MM.1S (cell line): ENCODE data around the gene TMIE.

ENCODE experiments used
- DNase-seq: peaks from one replicate; pipeline ENCODE4 v3.0.0-alpha.2; 2015
- H2AFZ ChIP-seq: fragments of 300-600 bp; sonication (generic); 2 replicates; pipeline ENCODE4 v1.6.0; 2016; ENCODE audit warnings: antibody characterized with exemption, low read length
- H3F3A ChIP-seq: fragments of 300-600 bp; sonication (generic); 2 replicates; pipeline ENCODE4 v1.6.1; 2016; ENCODE audit warnings: mild to moderate bottlenecking, antibody characterized with exemption, low read length, moderate library complexity, mixed read lengths; ENCODE audit not compliant: insufficient read depth
- H3K27ac ChIP-seq: fragments of 300-600 bp; sonication (generic); 2 replicates; pipeline ENCODE4 v1.5.1; 2016; ENCODE audit warnings: mild to moderate bottlenecking, low read length
- H3K27me3 ChIP-seq: fragments of 300-600 bp; sonication (generic); replicated peaks from 2 replicates; pipeline ENCODE4 v1.6.0; 2016; ENCODE audit warnings: low read length; ENCODE audit not compliant: insufficient read depth
- H3K36me3 ChIP-seq: fragments of 300-600 bp; sonication (generic); replicated peaks from 2 replicates; pipeline ENCODE4 v1.6.1; 2016; ENCODE audit warnings: mild to moderate bottlenecking, low read length, mixed read lengths; ENCODE audit not compliant: insufficient read depth
- H3K4me1 ChIP-seq: fragments of 300-600 bp; sonication (generic); 2 replicates; pipeline ENCODE4 v1.6.1; 2016; ENCODE audit warnings: low read length, mixed read lengths
- H3K4me2 ChIP-seq: fragments of 300-600 bp; sonication (generic); 2 replicates; pipeline ENCODE4 v1.6.0; 2016; ENCODE audit warnings: low read depth, low read length
- H3K4me3 ChIP-seq: fragments of 300-600 bp; sonication (generic); 2 replicates; pipeline ENCODE4 v1.5.1; 2016; ENCODE audit warnings: low read length, mixed read lengths
- H3K79me2 ChIP-seq: fragments of 300-600 bp; sonication (generic); 2 replicates; pipeline ENCODE4 v1.6.1; 2016; ENCODE audit warnings: mixed run types, low read length, mixed read lengths
- H3K9ac ChIP-seq: fragments of 300-600 bp; sonication (generic); 2 replicates; pipeline ENCODE4 v1.6.1; 2016; ENCODE audit warnings: low read length, mixed read lengths
- H3K9me2 ChIP-seq: fragments of 300-600 bp; sonication (generic); replicated peaks from 2 replicates; pipeline ENCODE4 v1.6.1; 2016; ENCODE audit warnings: mild to moderate bottlenecking, low read length, mixed read lengths; ENCODE audit not compliant: insufficient read depth
- H3K9me3 ChIP-seq: fragments of 300-600 bp; sonication (generic); replicated peaks from 2 replicates; pipeline ENCODE4 v1.6.1; 2016; ENCODE audit warnings: mild to moderate bottlenecking, low read length, mixed read lengths; ENCODE audit not compliant: insufficient read depth
- H4K20me1 ChIP-seq: fragments of 300-600 bp; sonication (generic); 2 replicates; pipeline ENCODE4 v1.6.1; 2016; ENCODE audit warnings: mild to moderate bottlenecking, low read length, moderate library complexity, mixed read lengths; ENCODE audit not compliant: insufficient read depth
- CTCF ChIP-seq: fragments of 300-600 bp; sonication (generic); IDR thresholded peaks from 2 replicates; pipeline ENCODE4 v1.5.1; 2016; ENCODE audit warnings: antibody characterized with exemption, low read length, mixed read lengths
- EZH2 ChIP-seq: fragments of 300-600 bp; sonication (generic); optimal IDR thresholded peaks from 2 replicates; pipeline ENCODE3; 2017; ENCODE audit warnings: low read depth, mild to moderate bottlenecking, antibody characterized with exemption, low read length, mixed read lengths
- EZH2phosphoT487 ChIP-seq: fragments of 300-600 bp; sonication (generic); IDR thresholded peaks from 2 replicates; pipeline ENCODE4 v1.6.1; 2018; ENCODE audit warnings: antibody characterized with exemption, low read length

The TMIE gene

GRCh38 chr3:46659285-46659684 is 41.9 kb upstream of the TMIE start:
- TF ChIP-seq CTCF (no peak), EZH2phosphoT487 (no peak), EZH2 (no peak)
- H3K4me1 ChIP-seq = no peaks in the 10 kb centered on the region
- no peak overlapping the region for H3K9ac ChIP-seq
- H3K36me3 ChIP-seq = no peaks in the 10 kb centered on the region
- no peak overlapping the region for H3K27ac ChIP-seq
- no peaks in the 10 kb centered on the region for H3F3A ChIP-seq
- H3K9me3 ChIP-seq = no peaks in the 10 kb centered on the region
- no peaks in the 10 kb centered on the region for H3K9me2 ChIP-seq
- H3K4me2 ChIP-seq = no peak overlapping the region
- no peak overlapping the region for H2AFZ ChIP-seq
- H4K20me1 ChIP-seq = no peaks in the 10 kb centered on the region
- no peaks in the 10 kb centered on the region for H3K79me2 ChIP-seq
- no peak overlapping the region for H3K4me3 ChIP-seq
- no peak for DNase-seq
- no peaks in the 10 kb centered on the region for H3K27me3 ChIP-seq

GRCh38 chr3:46660003-46660402 is 41.2 kb upstream of the TMIE start:
- Histone ChIP-seq H3K27ac (no peak overlapping the region), H3K9me2 (no peaks in the 10 kb centered on the region), H3K27me3 (no peaks in the 10 kb centered on the region), H3K4me3 (no peak overlapping the region), H2AFZ (no peak overlapping the region), H4K20me1 (no peaks in the 10 kb centered on the region), H3K79me2 (no peaks in the 10 kb centered on the region), H3K9ac (no peak overlapping the region), H3K9me3 (no peaks in the 10 kb centered on the region), H3K36me3 (no peaks in the 10 kb centered on the region), H3K4me2 (no peak overlapping the region), H3F3A (no peaks in the 10 kb centered on the region), H3K4me1 (no peaks in the 10 kb centered on the region)
- no peak for TF ChIP-seq CTCF
- DNase-seq = no peak

DNA sequence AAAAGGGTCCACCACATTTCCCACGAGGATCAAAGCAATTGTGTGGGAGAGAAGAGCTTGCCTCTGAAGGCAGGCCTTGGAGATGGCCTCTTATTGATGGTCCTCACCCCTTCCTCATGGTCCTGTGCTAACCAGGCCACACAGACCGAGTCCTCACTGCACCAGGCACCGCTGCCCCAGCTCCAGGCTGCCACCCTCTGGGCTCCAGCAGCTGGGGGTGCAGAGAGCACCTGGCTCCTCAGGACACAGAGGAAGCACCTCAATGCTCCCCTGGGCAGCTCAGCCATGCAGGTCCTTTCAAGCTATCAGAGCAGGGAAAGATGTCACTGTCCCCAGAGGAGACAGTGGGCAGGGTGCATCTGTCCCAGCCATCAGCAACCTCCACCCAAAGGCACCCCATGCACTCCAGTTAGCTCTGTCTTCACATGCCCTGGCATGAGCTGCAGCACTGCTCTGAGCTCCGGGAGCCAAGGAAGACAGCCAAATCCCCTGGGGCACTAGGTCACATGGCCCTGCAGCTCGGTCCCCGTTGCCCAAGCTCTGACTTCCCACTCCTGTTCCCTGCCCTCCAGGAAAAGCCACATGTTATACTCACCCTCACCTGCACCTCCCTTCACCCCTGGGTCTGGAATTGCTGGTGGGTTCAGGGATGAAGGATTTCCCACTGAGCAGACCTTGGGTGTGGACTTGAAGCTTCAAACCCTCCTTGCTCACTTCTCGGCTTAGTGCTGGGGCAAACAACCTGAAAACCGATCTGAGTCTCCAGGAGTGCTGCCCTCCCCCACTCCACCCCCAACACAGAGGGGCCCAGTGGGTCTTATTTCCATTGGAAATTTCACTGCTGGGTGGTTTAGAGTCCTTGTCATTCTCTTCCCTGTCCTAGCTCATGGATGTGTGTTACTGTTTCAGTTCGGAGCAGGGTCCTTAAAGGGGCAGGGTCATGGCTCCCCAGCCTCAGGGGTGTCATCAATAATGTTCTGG is 40.4 kb upstream of the TMIE start:
- TF ChIP-seq CTCF (no peak), EZH2 (no peak), EZH2phosphoT487 (no peak)
- Histone ChIP-seq H2AFZ (no peak overlapping the region), H3K27me3 (no peaks in the 10 kb centered on the region), H3K4me1 (no peaks in the 10 kb centered on the region), H3F3A (no peaks in the 10 kb centered on the region), H3K4me3 (no peak overlapping the region), H3K4me2 (no peak overlapping the region), H3K36me3 (no peaks in the 10 kb centered on the region), H3K27ac (no peak overlapping the region), H3K9me3 (no peaks in the 10 kb centered on the region), H3K9ac (no peak overlapping the region), H3K9me2 (no peaks in the 10 kb centered on the region), H4K20me1 (no peaks in the 10 kb centered on the region), H3K79me2 (no peaks in the 10 kb centered on the region)
- DNase-seq = no peak
